ENCODE results near the gene CYFIP1.
A peak's percentile ranks its signal among the peaks of the same experiment; 100 is the strongest.
"Not testable (repeated sequence)": the region's sequence is repeated elsewhere in the genome, so short reads cannot be mapped to it uniquely, and the experiment has no call there.

The CYFIP1 gene

DNA sequence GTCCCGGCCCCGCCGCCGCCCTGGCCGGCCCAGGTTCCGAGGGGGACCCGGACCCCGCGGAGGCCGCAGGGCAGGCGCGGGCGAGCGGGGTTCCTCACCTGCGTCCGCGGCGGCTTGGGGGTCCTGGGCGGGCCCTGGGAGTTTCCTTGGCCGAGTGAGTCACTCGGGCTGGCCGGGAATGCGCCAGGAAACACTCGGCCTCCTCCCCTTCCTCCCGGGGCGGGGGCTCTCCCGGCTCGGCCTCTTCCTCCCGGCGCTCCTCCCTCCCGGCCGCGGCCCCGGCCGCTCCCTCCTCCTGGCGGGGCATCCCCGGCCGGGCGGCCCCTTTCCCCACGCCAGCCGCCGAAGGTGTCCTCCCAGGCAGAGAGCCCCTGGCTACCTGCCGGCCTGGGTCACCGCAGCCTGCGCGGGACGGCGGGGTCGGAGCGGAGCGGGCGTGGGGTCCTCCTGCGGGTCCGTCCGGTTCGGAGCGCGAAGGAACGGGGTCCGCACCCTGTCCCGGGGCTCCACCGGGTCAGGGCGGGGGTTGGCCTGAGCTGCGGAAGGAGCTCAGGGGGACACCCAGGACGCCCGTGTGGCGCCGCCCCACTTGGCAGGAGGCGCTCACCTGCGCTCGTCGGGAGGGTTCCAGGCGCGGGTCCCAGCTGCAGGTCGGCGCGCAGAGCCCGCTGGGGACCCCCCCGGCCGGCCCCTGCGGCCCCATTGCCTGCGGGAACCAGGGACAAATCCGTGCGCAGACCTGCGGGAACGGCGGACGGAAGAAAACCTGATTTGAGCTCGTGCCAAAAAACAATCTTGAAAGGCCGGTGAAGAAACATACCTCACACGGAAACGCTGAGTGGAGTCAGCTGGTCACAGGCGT is at the start of gene CYFIP1:
CYFIP1 (minus strand) TSS at position 180 of the 862 bp plus-strand sequence. CDS start 33,083 bp downstream, outside the sequence.
- DNase-seq (ENCODE audit: low spot score), result peak; percentile 90
- in situ Hi-C loops (cut with MboI; ENCODE audit: low pct_unique_long_range_greater_than_20kb, low sequenced_read_pairs, unreplicated experiment), result loop anchor here (25.0 kb wide), 1 partner anchor 93 kb away; no protein-coding TSS in a partner anchor
- TF ChIP-seq, protein P1, sequence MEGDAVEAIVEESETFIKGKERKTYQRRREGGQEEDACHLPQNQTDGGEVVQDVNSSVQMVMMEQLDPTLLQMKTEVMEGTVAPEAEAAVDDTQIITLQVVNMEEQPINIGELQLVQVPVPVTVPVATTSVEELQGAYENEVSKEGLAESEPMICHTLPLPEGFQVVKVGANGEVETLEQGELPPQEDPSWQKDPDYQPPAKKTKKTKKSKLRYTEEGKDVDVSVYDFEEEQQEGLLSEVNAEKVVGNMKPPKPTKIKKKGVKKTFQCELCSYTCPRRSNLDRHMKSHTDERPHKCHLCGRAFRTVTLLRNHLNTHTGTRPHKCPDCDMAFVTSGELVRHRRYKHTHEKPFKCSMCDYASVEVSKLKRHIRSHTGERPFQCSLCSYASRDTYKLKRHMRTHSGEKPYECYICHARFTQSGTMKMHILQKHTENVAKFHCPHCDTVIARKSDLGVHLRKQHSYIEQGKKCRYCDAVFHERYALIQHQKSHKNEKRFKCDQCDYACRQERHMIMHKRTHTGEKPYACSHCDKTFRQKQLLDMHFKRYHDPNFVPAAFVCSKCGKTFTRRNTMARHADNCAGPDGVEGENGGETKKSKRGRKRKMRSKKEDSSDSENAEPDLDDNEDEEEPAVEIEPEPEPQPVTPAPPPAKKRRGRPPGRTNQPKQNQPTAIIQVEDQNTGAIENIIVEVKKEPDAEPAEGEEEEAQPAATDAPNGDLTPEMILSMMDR (IDR thresholded peaks at IDR 0.05; ENCODE audit: extremely low read depth, insufficient read depth, missing control alignments), result no peak

DNA sequence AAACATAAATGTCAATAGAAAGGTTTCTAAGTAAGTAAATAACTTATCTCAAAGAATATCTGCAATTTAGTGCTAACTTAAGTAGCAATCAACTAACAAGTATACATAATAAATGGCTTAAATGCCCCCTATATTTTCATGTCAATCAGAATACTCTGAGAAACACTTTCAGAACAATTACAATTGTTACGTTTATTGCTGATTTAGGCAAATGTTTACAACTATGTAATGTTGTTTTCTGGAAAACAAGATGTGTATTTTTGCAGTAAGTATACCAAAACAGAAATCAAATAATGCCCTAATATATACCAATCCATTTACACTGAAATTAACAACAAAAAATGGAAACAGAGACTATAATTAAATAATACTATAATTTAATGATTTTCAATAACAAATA is 46.0 kb upstream of the CYFIP1 start:
- in situ Hi-C loops (cut with MboI; ENCODE audit: low pct_unique_long_range_greater_than_20kb, low sequenced_read_pairs, unreplicated experiment), result no loop called here
- TF ChIP-seq, protein P1 (IDR thresholded peaks at IDR 0.05; ENCODE audit: extremely low read depth, insufficient read depth, missing control alignments), result no peak
- DNase-seq (ENCODE audit: low spot score), result no peak

- in situ Hi-C loops (cut with MboI; ENCODE audit: low pct_unique_long_range_greater_than_20kb, low sequenced_read_pairs, unreplicated experiment), result no loop called here
- DNase-seq (ENCODE audit: low spot score), result no peak
- TF ChIP-seq, protein P1 (IDR thresholded peaks at IDR 0.05; ENCODE audit: extremely low read depth, insufficient read depth, missing control alignments), result no peak
Measured at GRCh38 chr15:23022156-23022555, 42.0 kb upstream of the CYFIP1 start.

- in situ Hi-C loops (cut with MboI; ENCODE audit: low pct_unique_long_range_greater_than_20kb, low sequenced_read_pairs, unreplicated experiment), result no loop called here
- no peak for DNase-seq (ENCODE audit: low spot score)
- TF ChIP-seq, protein P1 (IDR thresholded peaks at IDR 0.05; ENCODE audit: extremely low read depth, insufficient read depth, missing control alignments), result no peak
Measured at GRCh38 chr15:23014394-23015000, 34.3 kb upstream of the CYFIP1 start.

DNA sequence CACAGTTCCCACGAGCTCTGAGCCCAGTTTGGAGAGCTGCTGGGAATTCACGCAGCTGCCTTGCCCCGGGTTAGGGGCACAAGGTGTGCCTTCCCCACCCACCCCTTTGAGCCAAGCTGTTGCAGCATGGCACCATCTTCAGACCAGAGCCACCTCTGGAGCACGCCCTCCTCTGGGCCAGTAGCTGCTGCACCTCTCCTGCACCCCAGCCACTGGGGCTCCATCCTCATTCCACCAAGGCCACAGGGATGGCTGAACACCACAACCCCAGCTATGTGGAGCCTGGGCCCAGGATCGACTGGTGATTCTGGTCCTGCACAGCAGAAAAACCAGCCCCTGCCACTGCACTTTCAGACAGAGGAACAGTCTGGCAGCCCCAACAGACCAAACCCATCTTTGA is 33.5 kb upstream of the CYFIP1 start:
- in situ Hi-C loops (cut with MboI; ENCODE audit: low pct_unique_long_range_greater_than_20kb, low sequenced_read_pairs, unreplicated experiment), result no loop called here
- DNase-seq (ENCODE audit: low spot score), result no peak
- TF ChIP-seq, protein P1 (IDR thresholded peaks at IDR 0.05; ENCODE audit: extremely low read depth, insufficient read depth, missing control alignments), result no peak

DNA sequence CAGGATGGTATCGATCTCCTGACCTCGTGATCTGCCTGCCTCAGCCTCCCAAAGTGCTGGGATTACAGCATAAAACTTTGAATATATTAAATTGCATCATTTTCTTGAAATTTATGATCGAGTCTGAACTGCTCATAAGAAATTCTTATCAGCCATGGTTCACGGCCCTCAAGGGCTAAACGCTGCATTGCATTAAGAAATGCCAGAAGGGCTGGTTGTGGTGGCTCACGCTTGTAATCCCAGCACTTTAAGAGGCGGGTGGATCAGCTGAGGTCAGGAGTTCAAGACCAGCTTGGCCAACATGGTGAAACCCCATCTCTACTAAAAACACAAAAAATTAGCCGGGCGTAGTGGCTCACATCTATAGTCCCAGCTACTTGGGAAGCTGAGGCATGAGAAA is 32.4 kb upstream of the CYFIP1 start:
- DNase-seq (ENCODE audit: low spot score); in situ Hi-C loops (cut with MboI; ENCODE audit: low pct_unique_long_range_greater_than_20kb, low sequenced_read_pairs, unreplicated experiment): not testable (repeated sequence)

DNA sequence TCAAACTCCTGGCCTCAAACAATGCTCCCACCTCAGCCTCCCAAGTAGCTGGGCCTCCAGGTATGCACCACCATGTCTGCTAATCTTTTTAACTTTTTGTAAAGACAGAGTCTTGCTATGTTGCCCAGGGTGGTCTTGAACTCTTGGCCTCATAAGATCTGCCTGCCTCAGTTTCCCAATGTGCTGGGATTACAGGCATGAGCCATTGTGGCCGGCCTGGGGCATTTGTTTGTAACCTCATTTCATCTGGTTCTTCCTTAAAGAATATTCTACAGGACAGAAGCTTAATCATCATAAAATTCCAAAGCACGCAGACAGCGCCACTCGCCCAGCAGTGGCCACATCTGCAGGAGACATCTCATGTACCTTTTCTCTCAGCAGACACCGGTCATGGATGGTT is 23.6 kb upstream of the CYFIP1 start:
- no peak for DNase-seq (ENCODE audit: low spot score)
- in situ Hi-C loops (cut with MboI; ENCODE audit: low pct_unique_long_range_greater_than_20kb, low sequenced_read_pairs, unreplicated experiment), result no loop called here
- TF ChIP-seq, protein P1 (IDR thresholded peaks at IDR 0.05; ENCODE audit: extremely low read depth, insufficient read depth, missing control alignments), result no peak
